Uterus (tissue), 4 donors: ENCODE data around the gene LPP. TPM values are rescaled to one million over a fixed set of nuclear protein-coding genes. Genes with fewer than 3 reads are reported as not detected.

Experiments
- DNase-seq, 2 donors: peaks; one replicate each; pipeline ENCODE4 v3.0.0-alpha.2; 2019 to 2020
- H3K27ac ChIP-seq, 2 donors: fragments of 200-600 bp; sonication (generic); 1 replicate in 1 of 2; 2 replicates in 1 of 2; pipeline ENCODE4 v1.5.1; 2016 to 2018
- H3K27me3 ChIP-seq, 2 donors: fragments of 200-600 bp; sonication (generic); one replicate each; pipeline ENCODE4 v1.5.1; 2018 to 2019; ENCODE audit warnings: control low read depth in 1 of 2
- H3K36me3 ChIP-seq, 2 donors: fragments of 200-600 bp; sonication (generic); one replicate each; pipeline ENCODE4 v1.5.1; 2019; ENCODE audit warnings: control low read depth in 1 of 2
- H3K4me1 ChIP-seq, 2 donors: fragments of 200-600 bp; sonication (generic); one replicate each; pipeline ENCODE4 v1.5.1; 2018 to 2019; ENCODE audit warnings: control low read depth in 1 of 2
- H3K4me3 ChIP-seq, 2 donors: fragments of 200-600 bp; sonication (generic); 1 replicate in 1 of 2; 2 replicates in 1 of 2; pipeline ENCODE4 v1.5.1; 2018 to 2019; ENCODE audit warnings: mild to moderate bottlenecking in 1 of 2
- H3K9me3 ChIP-seq, 2 donors: fragments of 200-600 bp; sonication (generic); one replicate each; pipeline ENCODE4 v1.5.1; 2019; ENCODE audit warnings: control low read depth in 1 of 2
- CTCF ChIP-seq, 4 experiments: fragments of 200-600 bp in 2 of 4; fragments of 450-650 bp in 2 of 4; sonication (generic) in 2 of 4; IDR thresholded peaks; one replicate each; pipeline ENCODE4 v1.5.1; 2016 to 2019; ENCODE audit warnings: antibody characterized with exemption in 4 of 4, mild to moderate bottlenecking in 2 of 4, moderate library complexity in 1 of 4
- POLR2A ChIP-seq, 2 donors: fragments of 450-650 bp; IDR thresholded peaks; one replicate each; pipeline ENCODE4 v1.6.1; 2016; ENCODE audit warnings: antibody characterized with exemption in 2 of 2, mild to moderate bottlenecking in 1 of 2, moderate library complexity in 1 of 2
- intact Hi-C: fragments of 100-400 bp; cut with DNase I; formaldehyde crosslinking; loops from one replicate; pipeline ENCODE4 v1.15.1; 2023; ENCODE audit warnings: low total_unique reads
- total RNA-seq, 4 donors: library from RNA; depleted of rRNA in 3 of 4; stranded (reverse); fragments of >200 nt in 3 of 4; gene quantifications; one replicate each; pipeline versions ENCODE4 v1.1.0 to v1.2.4, GENCODE V29; 2014 to 2023
- donor health status: DM: yes; HTN: yes; CAD: no.

Gene LPP
- total RNA-seq, 4 donors from 2014 or later = 180 to 1,374 (median 712) TPM

- no peaks in the 10 kb centered on the region for H3K9me3 ChIP-seq
- no peak overlapping the region for H3K4me3 ChIP-seq
- DNase-seq = no peak
- H3K36me3 ChIP-seq = no peaks in the 10 kb centered on the region
- no peak for TF ChIP-seq CTCF (IDR thresholded peaks at IDR 0.05)
- no peak for TF ChIP-seq POLR2A (IDR thresholded peaks at IDR 0.05)
- intact Hi-C loops = no loop called here
- H3K27me3 ChIP-seq = no peaks in the 10 kb centered on the region
- H3K4me1 ChIP-seq = peaks cover 2 to 4% of the 10 kb centered on the region in 2 donors
- H3K27ac ChIP-seq = no peak overlapping the region
Observed at GRCh38 chr3:188759336-188760005, 605.5 kb downstream of the LPP start.

- Histone ChIP-seq H3K4me1 (peaks cover 4% of the 10 kb centered on the region in 2 donors), H3K4me3 (no peak overlapping the region), H3K27me3 (no peaks in the 10 kb centered on the region), H3K36me3 (no peaks in the 10 kb centered on the region), H3K9me3 (no peaks in the 10 kb centered on the region), H3K27ac (no peak overlapping the region)
- intact Hi-C loops = no loop called here
- no peak for TF ChIP-seq CTCF (IDR thresholded peaks at IDR 0.05)
- no peak for TF ChIP-seq POLR2A (IDR thresholded peaks at IDR 0.05)
- DNase-seq = no peak
Observed at GRCh38 chr3:188760408-188760807, 606.5 kb downstream of the LPP start.

- intact Hi-C loops = no loop called here
- H3K4me1 ChIP-seq = peaks cover 4% of the 10 kb centered on the region in 2 donors
- H3K27ac ChIP-seq = no peak overlapping the region
- no peak overlapping the region for H3K4me3 ChIP-seq
- no peaks in the 10 kb centered on the region for H3K9me3 ChIP-seq
- no peak for TF ChIP-seq POLR2A (IDR thresholded peaks at IDR 0.05)
- TF ChIP-seq CTCF (IDR thresholded peaks at IDR 0.05) = no peak
- no peaks in the 10 kb centered on the region for H3K27me3 ChIP-seq
- DNase-seq = no peak
- H3K36me3 ChIP-seq = no peaks in the 10 kb centered on the region
Observed at GRCh38 chr3:188761439-188761838, 607.5 kb downstream of the LPP start.

GRCh38 chr3:188761964-188762363, 608.0 kb downstream of the LPP start:
- intact Hi-C loops = no loop called here
- Histone ChIP-seq H3K9me3 (no peaks in the 10 kb centered on the region), H3K36me3 (no peaks in the 10 kb centered on the region), H3K27me3 (no peaks in the 10 kb centered on the region), H3K4me3 (no peak overlapping the region), H3K4me1 (peaks cover 4% of the 10 kb centered on the region in 2 donors), H3K27ac (no peak overlapping the region)
- TF ChIP-seq CTCF (IDR thresholded peaks at IDR 0.05) (no peak), POLR2A (IDR thresholded peaks at IDR 0.05) (no peak)
- DNase-seq = no peak

GRCh38 chr3:188764609-188765008, 610.7 kb downstream of the LPP start:
- H3K27me3 ChIP-seq = no peaks in the 10 kb centered on the region
- H3K4me3 ChIP-seq = no peak overlapping the region
- no peak for TF ChIP-seq CTCF (IDR thresholded peaks at IDR 0.05)
- TF ChIP-seq POLR2A (IDR thresholded peaks at IDR 0.05) = no peak
- no peak for DNase-seq
- H3K4me1 ChIP-seq = peaks cover 4% of the 10 kb centered on the region in 2 donors
- no peaks in the 10 kb centered on the region for H3K36me3 ChIP-seq
- no peaks in the 10 kb centered on the region for H3K9me3 ChIP-seq
- intact Hi-C loops = no loop called here
- H3K27ac ChIP-seq = peak overlapping the region; percentile 1 to 35
